Hepatocyte (in vitro differentiated cells): ENCODE results near the gene NR1H4. TPM values are rescaled to one million over a fixed set of nuclear protein-coding genes. Genes with fewer than 3 reads are reported as not detected.

Experiments used
- DNase-seq: peaks from one replicate; pipeline ENCODE4 v3.0.0-alpha.2; 2016; ENCODE audit warnings: low spot score
- H2AFZ ChIP-seq: fragments of 200-600 bp; sonication (generic); 2 replicates; pipeline ENCODE4 v1.6.0; 2016; ENCODE audit warnings: antibody characterized with exemption, mild to moderate bottlenecking
- H3K27ac ChIP-seq: fragments of 200-600 bp; sonication (generic); 2 replicates; pipeline ENCODE4 v1.5.1; 2016; ENCODE audit warnings: mild to moderate bottlenecking
- H3K27me3 ChIP-seq: fragments of 200-600 bp; sonication (generic); 2 replicates; pipeline ENCODE4 v1.6.1; 2016
- H3K36me3 ChIP-seq: fragments of 200-600 bp; sonication (generic); replicated peaks from 2 replicates; pipeline ENCODE4 v1.5.1; 2016; ENCODE audit warnings: low read depth; ENCODE audit not compliant: insufficient read depth
- H3K4me1 ChIP-seq: fragments of 200-600 bp; sonication (generic); 2 replicates; pipeline ENCODE4 v1.5.1; 2016; ENCODE audit warnings: mild to moderate bottlenecking, moderate library complexity; ENCODE audit not compliant: insufficient read depth
- H3K4me2 ChIP-seq: fragments of 200-600 bp; sonication (generic); 2 replicates; pipeline ENCODE4 v1.6.0; 2016
- H3K4me3 ChIP-seq: fragments of 200-600 bp; sonication (generic); 2 replicates; pipeline ENCODE4 v1.5.1; 2016; ENCODE audit warnings: mild to moderate bottlenecking
- H3K79me2 ChIP-seq: fragments of 200-600 bp; sonication (generic); 2 replicates; pipeline ENCODE4 v1.6.0; 2017; ENCODE audit warnings: mild to moderate bottlenecking
- H3K9me2 ChIP-seq: fragments of 200-600 bp; sonication (generic); replicated peaks from 2 replicates; pipeline ENCODE4 v1.6.0; 2017; ENCODE audit warnings: mild to moderate bottlenecking; ENCODE audit not compliant: insufficient read depth
- H3K9me3 ChIP-seq: fragments of 200-600 bp; sonication (generic); 2 replicates; pipeline ENCODE4 v1.5.1; 2016; ENCODE audit warnings: low read depth, mild to moderate bottlenecking
- H4K20me1 ChIP-seq: fragments of 200-600 bp; sonication (generic); 2 replicates; pipeline ENCODE4 v1.6.0; 2016; ENCODE audit warnings: mild to moderate bottlenecking; ENCODE audit not compliant: insufficient read depth, poor library complexity, severe bottlenecking
- CTCF ChIP-seq: fragments of 200-600 bp; sonication (generic); IDR thresholded peaks from 2 replicates; pipeline ENCODE4 v1.5.1; 2016; ENCODE audit warnings: antibody characterized with exemption, mild to moderate bottlenecking; ENCODE audit not compliant: poor library complexity
- EZH2 ChIP-seq: fragments of 200-600 bp; sonication (generic); IDR thresholded peaks from 2 replicates; pipeline ENCODE4 v1.6.1; 2016; ENCODE audit warnings: antibody characterized with exemption, mild to moderate bottlenecking, borderline replicate concordance
- EZH2phosphoT487 ChIP-seq: fragments of 200-600 bp; sonication (generic); IDR thresholded peaks from one replicate; pipeline ENCODE4 v1.6.1; 2018; ENCODE audit warnings: antibody characterized with exemption, mild to moderate bottlenecking, low read depth, moderate library complexity; ENCODE audit not compliant: unreplicated experiment, severe bottlenecking
- WGBS: methylation state at CpG from one replicate; pipeline ENCODE4 v1.1.6; 2016; ENCODE audit warnings: low lambda C conversion rate; ENCODE audit errors: missing lambda C conversion rate; 5-methylcytosine and 5-hydroxymethylcytosine counted together
- polyA plus RNA-seq: library from polyadenylated mRNA; unstranded; fragments of >200 nt; fragmentation: Nextera tagmentation; extraction: Ambion mirVana; gene quantifications from 2 replicates; pipeline ENCODE4 v1.2.1, GENCODE V29; 2016
- total RNA-seq: library from RNA; depleted of rRNA; stranded (reverse); fragments of >200 nt; gene quantifications from 2 replicates; pipeline ENCODE4 v1.2.3, GENCODE V29; 2014

NR1H4 gene
- total and polyA plus RNA-seq, 2 experiments from 2014 or later: 12.4 to 39.0 TPM

- H3K4me3 ChIP-seq: no peak overlapping the region
- H3K9me3 ChIP-seq: no peaks in the 10 kb centered on the region
- H3K4me1 ChIP-seq: no peaks in the 10 kb centered on the region
- no peak overlapping the region for H3K27ac ChIP-seq
- H3K27me3 ChIP-seq: no peaks in the 10 kb centered on the region
- H3K4me2 ChIP-seq: no peak overlapping the region
- H3K79me2 ChIP-seq: peaks cover 50% of the 10 kb centered on the region
- no peaks in the 10 kb centered on the region for H3K9me2 ChIP-seq
- no peaks in the 10 kb centered on the region for H3K36me3 ChIP-seq
- no peak overlapping the region for H2AFZ ChIP-seq
- no peak for TF ChIP-seq EZH2phosphoT487
- no peak for TF ChIP-seq CTCF
- no peak for TF ChIP-seq EZH2
- WGBS: 98% methylated on average over 5 of the region's 5 CpGs
- H4K20me1 ChIP-seq: no peaks in the 10 kb centered on the region
- no peak for DNase-seq
These were observed 105.3 kb downstream of the NR1H4 start for GRCh38 chr12:100578923-100579322.

DNA sequence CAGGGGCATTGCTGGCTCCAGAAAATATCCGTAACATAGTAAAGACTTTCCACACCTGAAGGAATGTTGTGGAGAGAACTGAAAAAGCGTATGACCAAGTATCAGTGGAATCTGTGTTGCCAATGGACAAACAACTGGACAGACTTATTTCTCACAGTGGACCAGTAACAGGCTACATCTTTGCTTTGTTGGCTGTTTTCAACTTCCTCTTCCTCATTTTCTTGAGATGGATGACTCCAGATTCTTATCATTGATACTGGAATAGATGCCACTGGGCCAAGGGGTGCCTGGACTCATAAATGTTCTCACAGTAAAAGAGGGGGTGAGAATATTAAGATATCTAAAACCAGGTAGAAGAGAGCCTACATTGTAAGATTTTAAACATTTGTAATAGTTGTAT lies 106.2 kb downstream of the NR1H4 start:
- DNase-seq: no peak
- no peak overlapping the region for H3K27ac ChIP-seq
- H3K9me2 ChIP-seq: no peaks in the 10 kb centered on the region
- H3K4me1 ChIP-seq: no peaks in the 10 kb centered on the region
- no peaks in the 10 kb centered on the region for H3K36me3 ChIP-seq
- no peak for TF ChIP-seq EZH2
- no peak for TF ChIP-seq EZH2phosphoT487
- TF ChIP-seq CTCF: no peak
- no peaks in the 10 kb centered on the region for H4K20me1 ChIP-seq
- H3K9me3 ChIP-seq: no peaks in the 10 kb centered on the region
- H2AFZ ChIP-seq: no peak overlapping the region
- 46% methylated on average over 2 of the region's 2 CpGs for WGBS
- H3K79me2 ChIP-seq: peaks cover 52% of the 10 kb centered on the region
- no peak overlapping the region for H3K4me3 ChIP-seq
- H3K4me2 ChIP-seq: no peak overlapping the region
- H3K27me3 ChIP-seq: no peaks in the 10 kb centered on the region

DNA sequence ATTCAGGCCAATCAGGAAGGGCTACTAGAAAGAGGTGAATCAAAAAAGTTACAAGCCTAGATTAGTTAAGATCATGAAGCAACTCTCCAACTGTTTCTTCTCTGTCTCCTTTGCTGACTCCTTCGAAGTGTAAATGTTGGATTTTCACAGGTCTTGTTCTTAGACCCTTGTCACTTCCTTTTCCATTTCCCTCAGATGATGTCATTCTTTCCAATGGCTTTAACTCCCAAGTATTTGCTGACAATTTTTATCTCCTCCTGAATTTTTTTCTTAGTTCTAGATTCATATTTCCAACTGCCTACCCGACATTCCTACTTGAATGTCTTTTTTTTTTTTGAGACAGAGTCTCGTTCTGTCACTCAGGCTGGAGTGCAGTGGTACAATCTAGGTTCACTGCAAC lies 110.6 kb downstream of the NR1H4 start:
- TF ChIP-seq EZH2: no peak
- no peak for TF ChIP-seq CTCF
- TF ChIP-seq EZH2phosphoT487: no peak
- Histone ChIP-seq H3K9me3 (peaks cover 6% of the 10 kb centered on the region), H3K36me3 (no peaks in the 10 kb centered on the region), H3K4me2 (no peak overlapping the region), H3K27ac (no peak overlapping the region), H3K9me2 (no peaks in the 10 kb centered on the region), H4K20me1 (no peaks in the 10 kb centered on the region), H3K79me2 (peaks cover 26% of the 10 kb centered on the region), H2AFZ (no peak overlapping the region), H3K27me3 (no peaks in the 10 kb centered on the region), H3K4me3 (no peak overlapping the region), H3K4me1 (no peaks in the 10 kb centered on the region)
- no peak for DNase-seq
- 90% methylated on average over 3 of the region's 3 CpGs for WGBS

DNA sequence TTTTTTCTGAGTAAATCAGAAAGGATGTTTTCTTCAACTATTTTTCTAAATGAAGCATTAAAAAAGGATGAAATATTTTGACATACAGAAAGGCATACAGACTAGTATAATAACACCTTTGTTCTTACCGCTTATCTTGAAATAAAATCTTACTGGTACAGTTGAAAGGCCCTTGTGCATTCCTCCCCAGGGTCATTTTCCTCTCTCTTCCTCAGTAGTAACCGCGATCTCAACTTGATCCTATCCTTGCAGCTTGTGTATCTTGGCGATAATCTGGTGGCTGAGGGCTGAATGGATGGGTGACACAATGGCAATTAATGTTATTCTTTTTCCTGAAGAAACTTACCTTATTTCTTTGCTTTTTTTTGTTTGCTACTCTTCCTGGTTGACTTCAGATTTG lies 118.3 kb downstream of the NR1H4 start:
- no peak overlapping the region for H3K27ac ChIP-seq
- H3K9me3 ChIP-seq: peaks cover 6% of the 10 kb centered on the region
- H3K27me3 ChIP-seq: no peaks in the 10 kb centered on the region
- H3K4me2 ChIP-seq: no peak overlapping the region
- peaks cover 3% of the 10 kb centered on the region for H3K79me2 ChIP-seq
- peaks cover 3% of the 10 kb centered on the region for H3K4me1 ChIP-seq
- no peak overlapping the region for H2AFZ ChIP-seq
- no peak for TF ChIP-seq EZH2
- no peak for TF ChIP-seq CTCF
- no peak for TF ChIP-seq EZH2phosphoT487
- 92% methylated on average over 4 of the region's 4 CpGs for WGBS
- no peaks in the 10 kb centered on the region for H3K9me2 ChIP-seq
- H3K36me3 ChIP-seq: no peaks in the 10 kb centered on the region
- no peaks in the 10 kb centered on the region for H4K20me1 ChIP-seq
- no peak for DNase-seq
- H3K4me3 ChIP-seq: no peak overlapping the region
